Fibroblast of pulmonary artery (primary cell): ENCODE measurements around the gene TUBB4A.
"Not testable (repeated sequence)": the region's sequence is repeated elsewhere in the genome, so short reads cannot be mapped to it uniquely, and the experiment has no call there.

ENCODE experiments used
- DNase-seq: peaks from one replicate; pipeline ENCODE4 v3.0.0-alpha.2; 2010; ENCODE audit warnings: low read depth
- H3K4me3 ChIP-seq: replicated peaks from 2 replicates; pipeline ENCODE4 v1.5.1; 2011; ENCODE audit warnings: low read depth, mild to moderate bottlenecking, control low read depth, low read length, moderate library complexity
- TF ChIP-seq, protein P1 (sequence below): IDR thresholded peaks from 2 replicates; pipeline ENCODE4 v1.5.1; 2011; ENCODE audit warnings: mild to moderate bottlenecking, control low read depth, low read length, inconsistent platforms; ENCODE audit errors: missing control alignments

The TUBB4A gene

DNA sequence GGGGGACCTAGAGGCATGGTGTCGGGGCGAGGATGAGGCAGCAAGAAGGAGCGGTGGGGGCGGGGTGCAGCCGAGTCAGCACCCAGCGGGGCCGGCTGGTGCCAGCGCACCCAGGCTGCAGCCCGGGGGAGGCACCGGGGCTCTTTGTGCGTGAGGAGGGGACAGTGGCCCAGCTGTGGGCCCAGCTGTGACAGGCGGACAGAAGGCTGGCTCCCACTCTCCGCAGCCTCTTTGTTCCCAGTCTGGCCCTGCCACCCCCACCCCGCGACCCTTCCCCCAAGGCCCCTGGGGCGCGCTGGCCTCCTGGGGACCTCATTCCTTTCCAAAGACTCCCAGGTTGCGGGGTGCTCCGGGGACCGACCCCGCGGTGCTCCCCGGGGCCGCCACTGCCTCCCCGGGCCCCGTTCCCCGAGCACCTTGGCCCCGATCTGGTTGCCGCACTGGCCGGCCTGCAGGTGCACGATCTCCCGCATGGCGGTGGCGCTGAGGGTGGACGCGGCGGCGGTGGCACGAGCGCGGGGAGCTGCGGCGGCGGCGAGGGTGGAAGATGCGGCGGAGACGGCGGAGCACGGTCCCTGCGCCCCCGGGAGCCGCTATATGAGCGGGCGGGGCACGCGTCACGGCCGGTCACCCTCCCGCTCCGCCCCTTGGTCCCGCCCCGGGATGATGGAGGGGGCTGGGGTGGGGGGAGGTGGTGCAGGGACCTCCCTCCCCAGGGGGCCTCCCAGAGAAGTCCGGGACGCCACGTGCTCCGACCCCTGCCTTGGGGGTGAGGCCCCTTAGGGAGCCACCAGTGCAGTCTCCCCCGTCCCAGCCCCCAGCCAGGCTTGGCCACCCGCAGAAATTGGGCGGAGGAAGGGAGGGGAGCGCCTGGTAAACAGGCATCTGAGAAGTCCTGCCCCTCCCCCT, at the start of gene TUBB4A:
Gene TUBB4A, minus strand, starts transcription at position 570 of the 909 bp plus-strand sequence. Its CDS starts 97 bp downstream, at position 473.
- no peak for DNase-seq
- TF ChIP-seq, protein P1, sequence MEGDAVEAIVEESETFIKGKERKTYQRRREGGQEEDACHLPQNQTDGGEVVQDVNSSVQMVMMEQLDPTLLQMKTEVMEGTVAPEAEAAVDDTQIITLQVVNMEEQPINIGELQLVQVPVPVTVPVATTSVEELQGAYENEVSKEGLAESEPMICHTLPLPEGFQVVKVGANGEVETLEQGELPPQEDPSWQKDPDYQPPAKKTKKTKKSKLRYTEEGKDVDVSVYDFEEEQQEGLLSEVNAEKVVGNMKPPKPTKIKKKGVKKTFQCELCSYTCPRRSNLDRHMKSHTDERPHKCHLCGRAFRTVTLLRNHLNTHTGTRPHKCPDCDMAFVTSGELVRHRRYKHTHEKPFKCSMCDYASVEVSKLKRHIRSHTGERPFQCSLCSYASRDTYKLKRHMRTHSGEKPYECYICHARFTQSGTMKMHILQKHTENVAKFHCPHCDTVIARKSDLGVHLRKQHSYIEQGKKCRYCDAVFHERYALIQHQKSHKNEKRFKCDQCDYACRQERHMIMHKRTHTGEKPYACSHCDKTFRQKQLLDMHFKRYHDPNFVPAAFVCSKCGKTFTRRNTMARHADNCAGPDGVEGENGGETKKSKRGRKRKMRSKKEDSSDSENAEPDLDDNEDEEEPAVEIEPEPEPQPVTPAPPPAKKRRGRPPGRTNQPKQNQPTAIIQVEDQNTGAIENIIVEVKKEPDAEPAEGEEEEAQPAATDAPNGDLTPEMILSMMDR, result no peak
- no peak within 1 kb of the TSS for H3K4me3 ChIP-seq

DNA sequence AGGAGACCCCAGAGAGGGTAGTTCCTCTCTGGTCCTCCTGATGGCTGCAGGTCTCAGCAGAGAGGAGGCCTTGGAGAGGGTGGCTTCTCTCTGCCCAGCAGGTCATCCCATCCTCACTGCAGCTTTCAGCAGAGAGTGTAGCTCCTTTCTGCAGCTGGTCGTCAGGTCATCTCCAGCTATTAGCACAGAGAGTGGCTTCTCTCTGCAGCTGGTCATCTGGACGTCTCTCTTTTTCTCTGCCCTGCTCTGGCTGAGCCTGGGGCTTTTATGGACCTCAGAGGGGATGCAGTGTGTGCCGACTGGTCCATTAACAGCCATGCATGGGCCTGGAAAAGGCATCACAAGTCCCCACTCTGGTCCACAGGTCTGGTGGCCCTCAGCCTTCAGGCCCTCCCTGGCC, 49.0 kb upstream of the TUBB4A start:
- no peak for DNase-seq
- TF ChIP-seq, protein P1, result no peak
- H3K4me3 ChIP-seq, result no peak overlapping the region

DNA sequence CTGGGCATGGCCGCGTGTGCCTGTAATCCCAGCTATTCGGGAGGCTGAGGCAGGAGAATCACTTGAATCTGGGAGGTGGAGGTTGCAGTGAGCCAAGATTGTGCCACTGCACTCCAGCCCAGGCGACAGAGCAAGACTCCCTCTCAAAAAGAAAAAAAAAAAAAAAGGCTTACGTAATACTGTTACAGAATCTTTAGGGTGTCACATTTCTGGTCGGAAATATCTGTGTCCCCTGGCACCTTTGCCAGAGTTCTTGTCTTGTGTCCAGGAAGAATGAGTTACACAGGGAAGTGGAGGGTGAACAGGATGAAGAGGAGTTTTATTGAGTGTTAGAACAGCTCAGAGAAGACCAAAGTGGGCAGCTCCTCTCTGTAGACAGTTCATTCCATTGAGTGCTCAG, 48.6 kb upstream of the TUBB4A start:
- DNase-seq, H3K4me3 ChIP-seq: not testable (repeated sequence)

DNA sequence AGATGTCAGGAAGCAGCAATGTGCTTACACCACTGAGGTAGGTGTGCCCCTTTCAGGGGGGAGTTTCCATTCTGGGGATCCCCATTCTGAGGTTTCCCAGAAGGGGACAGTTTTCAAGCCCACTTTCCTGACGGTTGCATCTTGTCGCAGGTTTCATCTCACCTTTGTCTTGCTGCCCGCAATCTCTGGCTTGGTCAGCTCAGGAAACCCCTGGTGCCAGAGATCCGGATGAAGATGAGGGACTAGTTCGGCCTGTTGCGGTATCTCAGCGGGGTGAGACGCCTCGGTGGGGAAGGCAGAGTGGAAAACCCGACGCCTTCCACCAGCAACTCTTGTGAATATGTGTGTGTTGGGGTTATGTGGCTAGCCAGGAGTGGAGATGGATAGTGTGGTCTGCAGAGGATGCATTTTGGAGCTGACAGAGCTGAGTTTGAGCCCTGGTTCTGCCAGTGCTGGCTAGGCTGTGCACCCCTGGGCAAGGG, 41.8 kb upstream of the TUBB4A start:
- H3K4me3 ChIP-seq, result no peak overlapping the region
- TF ChIP-seq, protein P1, result no peak
- DNase-seq, result no peak

DNA sequence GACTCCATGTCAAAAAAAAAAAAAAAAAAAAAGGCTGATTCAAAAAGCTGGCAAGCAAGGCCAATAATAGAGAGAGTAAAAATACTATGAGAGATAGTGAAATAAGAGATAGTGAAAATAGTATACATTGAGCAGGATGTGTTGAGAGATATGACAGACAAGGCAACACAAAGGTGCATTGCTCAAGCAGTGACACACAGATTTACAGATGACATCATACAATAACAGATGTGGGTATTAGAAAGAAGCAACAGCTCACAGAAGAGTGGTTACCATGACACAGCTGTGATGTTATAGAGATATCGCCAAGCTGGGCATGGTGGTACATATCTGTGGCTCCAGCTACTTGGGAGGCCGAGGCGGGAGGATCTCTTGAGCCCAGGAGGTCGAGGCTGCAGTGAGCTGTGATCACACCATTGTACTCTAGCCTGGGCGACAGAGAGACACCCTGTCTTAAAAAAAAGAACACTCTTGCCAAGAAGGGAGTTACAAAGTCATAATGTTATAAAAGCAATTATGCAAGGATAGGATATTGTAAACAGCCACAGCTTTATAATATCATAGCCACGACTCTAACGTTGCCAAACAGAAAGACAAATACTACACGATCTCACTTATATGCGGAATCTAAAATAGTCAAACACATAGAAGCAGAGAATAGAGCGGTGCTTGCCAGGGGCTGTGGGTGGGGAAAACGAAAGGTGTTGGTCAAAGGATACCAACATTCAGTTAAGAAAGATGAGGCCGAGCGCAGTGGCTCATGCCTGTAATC, 39.0 kb upstream of the TUBB4A start:
- DNase-seq, result no peak
- TF ChIP-seq, protein P1, result no peak
- no peak overlapping the region for H3K4me3 ChIP-seq

DNA sequence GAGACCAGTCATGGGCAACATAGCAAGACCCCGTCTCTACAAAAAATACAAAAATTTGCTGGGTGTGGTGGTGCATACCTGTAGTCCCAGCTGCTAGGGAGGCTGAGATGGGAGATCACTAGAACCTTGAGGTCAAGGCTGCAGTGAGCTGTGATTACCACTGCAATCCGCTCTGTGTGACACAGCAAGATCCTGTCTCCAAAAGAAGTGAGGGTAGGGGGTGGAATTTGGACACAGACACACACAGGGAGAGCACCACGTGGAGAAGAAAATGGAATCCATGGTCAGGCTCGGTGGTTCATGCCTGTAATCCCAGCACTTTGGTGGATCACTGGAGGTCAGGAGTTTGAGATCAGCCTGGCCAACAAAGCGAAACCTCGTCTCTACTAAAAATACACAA, 37.4 kb upstream of the TUBB4A start:
- no peak for DNase-seq

More for the DNA sequence above, 37.4 kb upstream of the TUBB4A start:
- TF ChIP-seq, protein P1, result no peak
- H3K4me3 ChIP-seq, result no peak overlapping the region
